GM06990 (cell line): ENCODE measurements around the gene FBXO11.

ENCODE experiments used
- DNase-seq: peaks from one replicate; pipeline ENCODE4 v3.0.0-alpha.2; 2011; ENCODE audit not compliant: insufficient read length; ENCODE audit errors: extremely low read depth
- H3K27me3 ChIP-seq: replicated peaks from 2 replicates; pipeline ENCODE4 v1.6.0; 2011; ENCODE audit warnings: low read length; ENCODE audit not compliant: control insufficient read depth, insufficient read depth
- H3K36me3 ChIP-seq: 2 replicates; pipeline ENCODE4 v1.5.1; 2011; ENCODE audit warnings: low read length; ENCODE audit not compliant: control insufficient read depth, insufficient read depth
- H3K4me3 ChIP-seq: replicated peaks from 2 replicates; pipeline ENCODE4 v1.5.1; 2011; ENCODE audit warnings: low read depth, mild to moderate bottlenecking, control low read depth, low read length
- TF ChIP-seq, protein P1 (sequence below): IDR thresholded peaks from 2 replicates; pipeline ENCODE4 v1.5.1; 2011; ENCODE audit warnings: low read length, control low read depth, mild to moderate bottlenecking, inconsistent platforms; ENCODE audit not compliant: insufficient read depth, poor library complexity, severe bottlenecking

The FBXO11 gene

DNA sequence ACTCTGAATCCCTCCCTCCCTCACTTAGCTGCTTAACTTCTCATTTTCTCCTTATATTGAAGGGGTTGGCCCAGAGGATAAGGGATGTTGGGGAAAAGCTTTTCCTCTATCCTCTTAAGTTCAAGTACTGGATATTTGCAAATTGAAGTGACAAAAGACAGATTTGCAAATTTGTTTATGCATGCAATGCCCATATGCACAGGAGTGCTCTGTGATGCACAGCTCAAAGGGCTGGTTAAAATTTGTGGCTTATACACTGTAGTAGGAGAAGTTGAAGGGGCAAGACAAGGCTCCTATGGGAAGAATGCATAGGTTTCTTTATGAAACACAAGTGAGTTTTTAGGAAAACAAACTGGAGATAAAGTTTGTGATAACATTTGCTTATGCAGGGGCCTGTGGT lies 131.7 kb downstream of the FBXO11 start:
- Histone ChIP-seq H3K27me3 (no peaks in the 10 kb centered on the region), H3K4me3 (no peak overlapping the region), H3K36me3 (no peaks in the 10 kb centered on the region)
- DNase-seq, result no peak
- TF ChIP-seq, protein P1, sequence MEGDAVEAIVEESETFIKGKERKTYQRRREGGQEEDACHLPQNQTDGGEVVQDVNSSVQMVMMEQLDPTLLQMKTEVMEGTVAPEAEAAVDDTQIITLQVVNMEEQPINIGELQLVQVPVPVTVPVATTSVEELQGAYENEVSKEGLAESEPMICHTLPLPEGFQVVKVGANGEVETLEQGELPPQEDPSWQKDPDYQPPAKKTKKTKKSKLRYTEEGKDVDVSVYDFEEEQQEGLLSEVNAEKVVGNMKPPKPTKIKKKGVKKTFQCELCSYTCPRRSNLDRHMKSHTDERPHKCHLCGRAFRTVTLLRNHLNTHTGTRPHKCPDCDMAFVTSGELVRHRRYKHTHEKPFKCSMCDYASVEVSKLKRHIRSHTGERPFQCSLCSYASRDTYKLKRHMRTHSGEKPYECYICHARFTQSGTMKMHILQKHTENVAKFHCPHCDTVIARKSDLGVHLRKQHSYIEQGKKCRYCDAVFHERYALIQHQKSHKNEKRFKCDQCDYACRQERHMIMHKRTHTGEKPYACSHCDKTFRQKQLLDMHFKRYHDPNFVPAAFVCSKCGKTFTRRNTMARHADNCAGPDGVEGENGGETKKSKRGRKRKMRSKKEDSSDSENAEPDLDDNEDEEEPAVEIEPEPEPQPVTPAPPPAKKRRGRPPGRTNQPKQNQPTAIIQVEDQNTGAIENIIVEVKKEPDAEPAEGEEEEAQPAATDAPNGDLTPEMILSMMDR, result no peak

DNA sequence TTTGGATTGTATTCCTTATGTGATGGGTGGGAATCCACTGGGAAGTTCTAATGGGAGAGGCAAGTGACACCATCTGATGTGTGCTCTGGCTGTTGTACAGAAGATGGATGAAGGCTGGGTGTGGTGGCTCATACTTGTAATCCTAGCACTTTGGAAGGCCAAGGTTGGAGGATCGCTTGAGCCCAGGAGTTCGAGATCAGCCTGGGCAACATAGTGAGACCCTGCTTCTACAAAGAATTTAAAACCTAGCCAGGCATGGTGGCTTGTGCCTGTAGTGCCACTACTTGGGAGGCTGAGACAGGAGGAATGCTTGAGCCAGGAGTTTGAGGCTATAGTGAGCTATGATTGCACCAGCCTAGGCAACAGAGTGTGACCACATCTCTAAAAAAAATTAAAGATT lies 134.0 kb downstream of the FBXO11 start:
- Histone ChIP-seq H3K4me3 (no peak overlapping the region), H3K36me3 (no peaks in the 10 kb centered on the region), H3K27me3 (no peaks in the 10 kb centered on the region)
- no peak for DNase-seq
- TF ChIP-seq, protein P1, result no peak

DNA sequence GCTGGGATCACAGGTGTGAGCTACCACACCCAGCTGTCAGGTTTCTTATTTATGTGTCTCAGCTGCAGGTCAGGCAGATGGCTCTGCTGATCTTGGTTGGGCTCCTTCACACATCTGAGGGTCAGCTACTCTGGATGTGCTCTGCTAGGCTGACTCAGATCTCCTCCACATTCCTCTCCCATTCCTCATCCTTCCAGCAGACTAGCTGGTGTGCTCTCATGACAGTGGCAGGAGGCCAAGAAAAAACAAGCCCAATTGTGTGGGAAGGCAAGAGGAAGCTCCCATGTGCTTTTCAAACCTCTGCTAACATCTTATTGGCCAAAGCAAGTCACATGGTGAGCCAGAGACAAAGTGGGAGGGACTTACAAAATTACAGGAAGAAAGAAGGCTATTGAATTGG lies 135.1 kb downstream of the FBXO11 start:
- Histone ChIP-seq H3K36me3 (no peaks in the 10 kb centered on the region), H3K27me3 (no peaks in the 10 kb centered on the region), H3K4me3 (no peak overlapping the region)
- TF ChIP-seq, protein P1, result no peak
- no peak for DNase-seq

DNA sequence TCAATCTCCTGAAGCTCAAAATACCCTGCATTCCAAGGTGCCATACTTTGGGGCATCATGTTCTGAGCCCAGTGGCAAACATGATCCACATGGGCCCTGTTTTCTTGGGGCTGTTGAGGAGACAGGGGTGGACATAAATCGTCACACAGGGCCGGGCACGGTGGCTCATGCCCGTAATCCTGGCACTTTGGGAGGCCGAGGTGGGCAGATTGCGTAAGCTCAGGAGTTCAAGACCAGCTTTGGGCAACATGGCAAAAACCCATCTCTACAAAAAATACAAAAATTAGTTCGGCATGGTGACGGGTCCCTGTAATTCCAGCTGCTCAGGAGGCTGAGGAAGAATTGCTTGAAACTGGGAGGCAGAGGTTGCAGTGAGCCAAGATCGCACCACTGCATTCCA lies 137.0 kb downstream of the FBXO11 start:
- H3K36me3 ChIP-seq, result no peaks in the 10 kb centered on the region
- TF ChIP-seq, protein P1, result no peak
- DNase-seq, result no peak
- no peak overlapping the region for H3K4me3 ChIP-seq
- no peaks in the 10 kb centered on the region for H3K27me3 ChIP-seq

DNA sequence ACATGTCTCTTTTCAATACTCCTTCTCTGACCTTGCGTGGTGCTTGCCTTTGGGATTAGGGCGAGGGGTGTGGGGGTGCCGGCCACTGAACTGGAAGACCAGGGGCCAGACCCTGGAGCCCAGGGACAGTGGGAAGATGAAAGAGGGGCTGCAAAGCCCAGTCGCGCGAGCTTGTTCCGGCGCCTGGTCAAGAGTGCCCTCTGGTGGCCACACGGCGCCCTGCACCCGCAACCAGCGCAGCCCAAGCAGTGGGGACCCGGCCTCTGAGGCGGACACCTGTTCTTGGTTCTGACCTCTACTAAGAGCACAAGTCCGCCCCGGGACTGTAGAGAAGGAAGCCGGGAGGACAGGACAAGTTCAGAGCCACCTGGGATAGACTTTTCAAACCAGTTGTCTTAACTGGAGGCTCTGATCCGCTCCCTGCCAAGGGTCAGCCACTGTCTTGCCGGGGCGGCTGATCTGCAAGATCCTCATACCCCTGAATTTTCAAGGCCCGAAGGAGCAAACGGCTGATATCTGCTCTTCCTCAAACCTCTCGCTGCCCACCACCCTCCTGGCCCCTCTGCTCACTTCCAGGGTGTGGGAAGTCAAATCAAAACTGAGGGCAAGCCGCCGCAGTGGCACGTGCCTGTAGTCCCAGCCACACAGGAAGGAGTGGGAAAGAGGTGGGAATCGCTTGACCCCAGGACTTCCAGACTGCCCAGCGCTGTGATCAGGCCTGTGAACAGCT lies 138.3 kb downstream of the FBXO11 start:
- Histone ChIP-seq H3K27me3 (no peaks in the 10 kb centered on the region), H3K4me3 (no peak overlapping the region), H3K36me3 (no peaks in the 10 kb centered on the region)
- TF ChIP-seq, protein P1, result peak; percentile 98
- peak; percentile 79 for DNase-seq

DNA sequence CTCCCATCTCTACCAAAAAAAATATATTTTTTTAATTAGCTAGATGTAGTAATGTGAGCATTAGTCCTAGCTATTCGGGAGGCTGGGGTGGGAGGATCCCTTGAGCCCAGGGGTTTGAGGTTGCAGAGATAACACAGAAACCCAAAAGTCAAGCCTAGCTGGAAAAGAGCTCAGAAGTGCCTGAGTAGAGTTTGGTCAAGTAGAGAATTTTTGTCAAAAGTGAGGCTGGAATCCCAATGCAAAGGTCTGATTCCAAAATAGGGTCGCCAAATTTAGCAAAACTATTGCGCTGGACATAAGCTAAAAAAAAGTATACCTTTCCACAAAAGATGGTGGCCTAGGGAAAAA lies 138.8 kb downstream of the FBXO11 start:
- H3K36me3 ChIP-seq, result no peaks in the 10 kb centered on the region
- no peak overlapping the region for H3K4me3 ChIP-seq
- no peak for DNase-seq
- TF ChIP-seq, protein P1, result no peak
- no peaks in the 10 kb centered on the region for H3K27me3 ChIP-seq
